KG1 (cell line): ENCODE data around the gene SERPINE2.

ENCODE experiments used
- DNase-seq: peaks from one replicate; lab custom pipeline; 2025; lab: John Stamatoyannopoulos, UW

Gene SERPINE2

GRCh38 chr2:224039080-224039769, at the start of gene SERPINE2:
Gene SERPINE2 (minus strand): TSS chr2:224039286. CDS start chr2:224001900, 37,386 bp downstream.
- peak; percentile 16 for DNase-seq

GRCh38 chr2:224086226-224086914, 47.3 kb upstream of the SERPINE2 start:
- DNase-seq: no peak

GRCh38 chr2:224085811-224086210, 46.7 kb upstream of the SERPINE2 start:
- no peak for DNase-seq

GRCh38 chr2:224085246-224085645, 46.2 kb upstream of the SERPINE2 start:
- no peak for DNase-seq

- DNase-seq: no peak
Measured at GRCh38 chr2:224084266-224084892, 45.3 kb upstream of the SERPINE2 start.

- DNase-seq: no peak
Measured at GRCh38 chr2:224083638-224084037, 44.6 kb upstream of the SERPINE2 start.

GRCh38 chr2:224078656-224079055, 39.6 kb upstream of the SERPINE2 start:
- no peak for DNase-seq

GRCh38 chr2:224077773-224078507, 38.9 kb upstream of the SERPINE2 start:
- no peak for DNase-seq

- no peak for DNase-seq
Measured at GRCh38 chr2:224075588-224075987, 36.5 kb upstream of the SERPINE2 start.

GRCh38 chr2:224073676-224074075, 34.6 kb upstream of the SERPINE2 start:
- DNase-seq: no peak

- no peak for DNase-seq
Measured at GRCh38 chr2:224072541-224073188, 33.6 kb upstream of the SERPINE2 start.

- no peak for DNase-seq
Measured at GRCh38 chr2:224069172-224069571, 30.1 kb upstream of the SERPINE2 start.

- DNase-seq: no peak
Measured at GRCh38 chr2:224063298-224063648, 24.2 kb upstream of the SERPINE2 start.

GRCh38 chr2:224062481-224063297, 23.6 kb upstream of the SERPINE2 start:
- no peak for DNase-seq

GRCh38 chr2:224060783-224061482, 21.8 kb upstream of the SERPINE2 start:
- no peak for DNase-seq

- DNase-seq: no peak
Measured at GRCh38 chr2:224059178-224059577, 20.1 kb upstream of the SERPINE2 start.

- DNase-seq: no peak
Measured at GRCh38 chr2:224058048-224058775, 19.1 kb upstream of the SERPINE2 start.

GRCh38 chr2:224056889-224057288, 17.8 kb upstream of the SERPINE2 start:
- DNase-seq: no peak

- DNase-seq: no peak
Measured at GRCh38 chr2:224055101-224055500, 16.0 kb upstream of the SERPINE2 start.

GRCh38 chr2:224046752-224047151, 7.7 kb upstream of the SERPINE2 start:
- no peak for DNase-seq
